GM12873 (cell line): ENCODE measurements around the gene LONRF3.

Experiments
- CTCF ChIP-seq: IDR thresholded peaks from 2 replicates; pipeline ENCODE4 v1.5.1; 2012; ENCODE audit warnings: low read depth, mild to moderate bottlenecking, moderate library complexity, low read length, control low read depth; ENCODE audit not compliant: insufficient read depth; ENCODE audit errors: missing control alignments

Gene LONRF3

GRCh38 chrX:118974088-118974907, at the start of gene LONRF3:
Gene LONRF3, plus strand, starts transcription at chrX:118974618. Its CDS starts 163 bp downstream, at chrX:118974781.
- no peak for TF ChIP-seq CTCF

GRCh38 chrX:118928151-118928550, 46.3 kb upstream of the LONRF3 start:
- TF ChIP-seq CTCF = no peak

- TF ChIP-seq CTCF = no peak
Observed at GRCh38 chrX:118935352-118935751, 39.1 kb upstream of the LONRF3 start.

- TF ChIP-seq CTCF = no peak
Observed at GRCh38 chrX:118941147-118941546, 33.3 kb upstream of the LONRF3 start.

- TF ChIP-seq CTCF = no peak
Observed at GRCh38 chrX:118943102-118943501, 31.3 kb upstream of the LONRF3 start.

GRCh38 chrX:118945921-118946320, 28.5 kb upstream of the LONRF3 start:
- no peak for TF ChIP-seq CTCF

GRCh38 chrX:118948270-118948669, 26.1 kb upstream of the LONRF3 start:
- TF ChIP-seq CTCF = no peak
